Measurements from ENCODE around the gene ZDHHC4. TPM values are rescaled to one million over a fixed set of nuclear protein-coding genes. Genes with fewer than 3 reads are reported as not detected.

The ZDHHC4 gene
- total RNA-seq, 1 donor from 2014 or later, result 5.1 TPM

DNA sequence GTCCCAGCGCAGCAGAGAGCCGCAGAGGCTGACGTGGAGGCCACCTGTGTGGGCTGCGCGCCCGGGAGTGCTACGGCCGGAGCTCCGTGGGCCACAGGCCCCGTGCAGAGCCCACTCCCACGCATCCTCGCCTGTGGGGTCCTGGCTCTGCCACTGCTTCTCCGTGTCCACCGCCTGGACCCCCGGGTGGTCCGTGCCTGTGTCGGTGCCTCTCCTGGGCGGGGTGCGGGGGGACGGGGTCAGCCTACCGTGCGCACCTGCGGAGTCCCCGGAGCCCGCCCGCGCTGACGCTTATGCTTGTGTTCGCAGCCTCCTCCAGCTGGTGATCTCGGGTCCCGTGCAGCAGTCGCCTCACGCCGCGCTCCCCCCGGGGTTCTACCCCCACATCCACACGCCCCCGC is 30.4 kb downstream of the ZDHHC4 start:
- TF ChIP-seq, protein P1, sequence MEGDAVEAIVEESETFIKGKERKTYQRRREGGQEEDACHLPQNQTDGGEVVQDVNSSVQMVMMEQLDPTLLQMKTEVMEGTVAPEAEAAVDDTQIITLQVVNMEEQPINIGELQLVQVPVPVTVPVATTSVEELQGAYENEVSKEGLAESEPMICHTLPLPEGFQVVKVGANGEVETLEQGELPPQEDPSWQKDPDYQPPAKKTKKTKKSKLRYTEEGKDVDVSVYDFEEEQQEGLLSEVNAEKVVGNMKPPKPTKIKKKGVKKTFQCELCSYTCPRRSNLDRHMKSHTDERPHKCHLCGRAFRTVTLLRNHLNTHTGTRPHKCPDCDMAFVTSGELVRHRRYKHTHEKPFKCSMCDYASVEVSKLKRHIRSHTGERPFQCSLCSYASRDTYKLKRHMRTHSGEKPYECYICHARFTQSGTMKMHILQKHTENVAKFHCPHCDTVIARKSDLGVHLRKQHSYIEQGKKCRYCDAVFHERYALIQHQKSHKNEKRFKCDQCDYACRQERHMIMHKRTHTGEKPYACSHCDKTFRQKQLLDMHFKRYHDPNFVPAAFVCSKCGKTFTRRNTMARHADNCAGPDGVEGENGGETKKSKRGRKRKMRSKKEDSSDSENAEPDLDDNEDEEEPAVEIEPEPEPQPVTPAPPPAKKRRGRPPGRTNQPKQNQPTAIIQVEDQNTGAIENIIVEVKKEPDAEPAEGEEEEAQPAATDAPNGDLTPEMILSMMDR (IDR thresholded peaks at IDR 0.05), result no peak
- intact Hi-C loops (cut with DNase I), result no loop called here
- DNase-seq (ENCODE audit: low spot score in 2 of 2), result no peak
- Histone ChIP-seq H3K36me3 (peaks cover 18 to 67% of the 10 kb centered on the region in 2 donors), H3K4me1 (no peaks in the 10 kb centered on the region), H3K9me3 (no peaks in the 10 kb centered on the region), H3K27ac (no peak overlapping the region), H3K4me3 (no peak overlapping the region), H3K27me3 (no peaks in the 10 kb centered on the region)

DNA sequence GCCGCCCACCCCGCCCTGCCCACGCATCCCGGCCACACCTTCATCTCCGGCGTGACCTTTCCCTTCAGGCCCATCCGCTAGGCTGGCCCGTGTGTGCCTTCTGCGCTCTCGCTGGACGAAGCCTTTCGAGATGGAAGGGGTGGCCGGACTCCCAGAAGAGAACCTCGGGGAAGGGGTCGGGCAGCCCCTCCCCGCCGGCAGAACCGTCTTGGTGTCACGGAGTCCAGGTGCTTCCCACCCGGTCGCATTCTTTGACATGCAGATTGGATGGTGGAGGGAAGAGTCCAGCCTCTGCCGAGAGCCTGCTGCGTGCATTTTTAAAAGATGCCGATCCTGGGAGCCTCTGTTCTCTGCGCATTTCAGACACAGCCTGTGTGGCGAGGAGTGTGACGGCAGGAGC is 30.8 kb downstream of the ZDHHC4 start:
- no peaks in the 10 kb centered on the region for H3K27me3 ChIP-seq
- H3K4me3 ChIP-seq, result no peak overlapping the region
- DNase-seq (ENCODE audit: low spot score in 2 of 2), result no peak
- no peaks in the 10 kb centered on the region for H3K4me1 ChIP-seq
- TF ChIP-seq, protein P1 (IDR thresholded peaks at IDR 0.05), result no peak
- peaks cover 15 to 63% of the 10 kb centered on the region in 2 donors for H3K36me3 ChIP-seq
- intact Hi-C loops (cut with DNase I), result no loop called here
- H3K27ac ChIP-seq, result no peak overlapping the region
- no peaks in the 10 kb centered on the region for H3K9me3 ChIP-seq

DNA sequence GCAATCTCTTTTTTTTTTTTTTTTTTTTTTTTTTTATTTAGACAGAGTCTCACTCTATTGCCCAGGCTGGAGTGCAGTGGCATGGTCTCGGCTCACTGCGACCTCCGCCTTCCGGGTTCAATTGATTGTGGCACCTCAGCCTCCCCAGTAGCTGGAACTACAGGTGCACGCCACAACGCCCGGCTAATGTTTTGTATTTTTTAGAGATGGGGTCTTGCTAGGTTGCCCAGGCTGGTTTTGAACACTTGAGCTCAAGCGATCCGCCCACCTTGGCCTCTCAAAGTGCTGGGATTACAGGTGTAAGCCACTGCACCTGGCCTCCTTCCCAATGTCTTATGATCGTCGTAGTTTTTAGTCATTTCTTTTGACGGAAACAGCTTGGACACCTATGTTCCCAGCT is 31.5 kb downstream of the ZDHHC4 start:
- Histone ChIP-seq H3K4me3 (no peak overlapping the region), H3K36me3 (peaks cover 9 to 56% of the 10 kb centered on the region in 2 donors), H3K9me3 (no peaks in the 10 kb centered on the region), H3K27me3 (no peaks in the 10 kb centered on the region), H3K4me1 (no peaks in the 10 kb centered on the region), H3K27ac (no peak overlapping the region)
- TF ChIP-seq, protein P1 (IDR thresholded peaks at IDR 0.05), result no peak
- no peak for DNase-seq (ENCODE audit: low spot score in 2 of 2)
- intact Hi-C loops (cut with DNase I), result no loop called here

DNA sequence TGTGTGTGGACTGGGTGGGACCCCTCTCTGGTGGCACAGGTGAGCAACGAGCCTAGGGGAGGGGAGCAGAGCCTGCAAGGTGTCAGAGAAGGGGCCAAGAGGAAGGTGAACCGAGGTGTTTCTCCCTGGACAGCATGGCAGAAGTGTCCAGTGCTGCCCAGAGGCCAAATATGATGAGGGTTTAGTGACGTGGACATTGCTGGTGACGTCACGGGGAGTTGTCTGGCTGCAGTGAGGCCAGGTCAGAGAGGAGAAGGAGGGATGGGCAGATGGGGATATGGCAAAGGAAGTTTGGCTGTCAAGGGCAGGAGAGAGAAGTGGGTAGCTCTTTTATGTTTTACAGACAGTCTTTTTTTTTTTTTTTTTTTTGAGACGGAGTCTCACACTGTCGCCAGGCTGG is 35.6 kb downstream of the ZDHHC4 start:
- intact Hi-C loops (cut with DNase I), result no loop called here
- no peak for DNase-seq (ENCODE audit: low spot score in 2 of 2)
- Histone ChIP-seq H3K36me3 (peaks cover 10 to 21% of the 10 kb centered on the region in 2 donors), H3K4me3 (no peak overlapping the region), H3K27me3 (no peaks in the 10 kb centered on the region), H3K4me1 (peaks cover 3 to 12% of the 10 kb centered on the region in 2 donors), H3K9me3 (no peaks in the 10 kb centered on the region), H3K27ac (no peak overlapping the region)
- TF ChIP-seq, protein P1 (IDR thresholded peaks at IDR 0.05), result no peak

DNA sequence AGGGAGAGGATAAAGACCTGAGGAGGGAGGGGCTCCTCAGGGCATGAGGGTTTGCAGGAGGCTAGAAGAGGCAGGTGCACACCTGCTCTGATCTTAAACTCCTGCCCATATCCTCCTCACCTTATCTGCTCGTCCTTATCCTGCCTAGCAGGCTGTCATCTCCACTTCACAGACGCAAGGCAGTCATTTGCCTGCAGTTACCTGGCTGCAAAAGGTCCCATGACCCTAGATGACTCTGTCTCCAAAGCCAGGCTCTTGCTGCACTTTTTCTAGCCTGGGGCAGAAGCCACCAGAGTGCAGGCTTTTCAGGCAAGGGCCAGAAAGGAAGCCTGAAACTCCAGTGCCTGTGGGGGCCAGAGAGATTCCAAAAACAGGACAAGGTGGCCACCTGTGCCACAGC is 36.5 kb downstream of the ZDHHC4 start:
- Histone ChIP-seq H3K4me1 (peaks cover 3 to 12% of the 10 kb centered on the region in 2 donors), H3K36me3 (peaks cover 4 to 13% of the 10 kb centered on the region in 2 donors), H3K27me3 (no peaks in the 10 kb centered on the region), H3K9me3 (no peaks in the 10 kb centered on the region), H3K4me3 (no peak overlapping the region), H3K27ac (no peak overlapping the region)
- intact Hi-C loops (cut with DNase I), result no loop called here
- DNase-seq (ENCODE audit: low spot score in 2 of 2), result no peak
- TF ChIP-seq, protein P1 (IDR thresholded peaks at IDR 0.05), result no peak

Measured in ascending aorta (tissue), 2 donors.